Tibial nerve (tissue), 4 donors: ENCODE measurements around the gene SSBP2.

Experiments used
- EP300 ChIP-seq, 2 donors: sonication (generic); formaldehyde crosslinking; IDR thresholded peaks; one replicate each; pipeline ENCODE4 v1.6.1; 2017; ENCODE audit warnings: antibody characterized with exemption in 2 of 2, mild to moderate bottlenecking in 1 of 2
- POLR2A ChIP-seq, 2 donors: fragments of 450-650 bp; IDR thresholded peaks; one replicate each; pipeline ENCODE4 v1.6.1; 2017; ENCODE audit warnings: antibody characterized with exemption in 2 of 2, mild to moderate bottlenecking in 2 of 2, moderate library complexity in 2 of 2
- TF ChIP-seq, protein P1 (sequence below), 5 experiments: fragments of 200-600 bp in 3 of 5; fragments of 450-650 bp in 2 of 5; sonication (generic) in 3 of 5; IDR thresholded peaks; one replicate each; pipeline ENCODE4 v1.5.1; 2016 to 2019; ENCODE audit warnings: antibody characterized with exemption in 5 of 5, mild to moderate bottlenecking in 3 of 5, moderate library complexity in 2 of 5

DNA sequence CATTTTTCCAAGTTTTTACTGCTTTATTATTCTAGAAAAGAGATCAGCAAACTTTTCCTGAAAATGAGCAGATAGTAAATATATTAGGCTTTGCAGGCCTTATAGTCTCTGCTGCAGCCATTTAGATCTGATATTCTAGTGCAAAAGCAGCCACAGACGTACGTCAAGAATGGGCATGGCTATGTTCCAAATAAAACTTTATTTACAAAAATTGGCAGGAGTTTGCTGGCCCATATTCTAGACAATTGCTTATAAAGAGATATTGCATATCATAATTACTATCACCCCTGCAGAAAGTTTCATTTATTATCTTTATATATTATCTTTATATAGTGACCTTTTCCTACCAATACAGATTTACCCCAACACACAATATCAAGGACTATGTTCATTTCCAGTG lies 195.0 kb downstream of the SSBP2 start:
- TF ChIP-seq, protein P1, sequence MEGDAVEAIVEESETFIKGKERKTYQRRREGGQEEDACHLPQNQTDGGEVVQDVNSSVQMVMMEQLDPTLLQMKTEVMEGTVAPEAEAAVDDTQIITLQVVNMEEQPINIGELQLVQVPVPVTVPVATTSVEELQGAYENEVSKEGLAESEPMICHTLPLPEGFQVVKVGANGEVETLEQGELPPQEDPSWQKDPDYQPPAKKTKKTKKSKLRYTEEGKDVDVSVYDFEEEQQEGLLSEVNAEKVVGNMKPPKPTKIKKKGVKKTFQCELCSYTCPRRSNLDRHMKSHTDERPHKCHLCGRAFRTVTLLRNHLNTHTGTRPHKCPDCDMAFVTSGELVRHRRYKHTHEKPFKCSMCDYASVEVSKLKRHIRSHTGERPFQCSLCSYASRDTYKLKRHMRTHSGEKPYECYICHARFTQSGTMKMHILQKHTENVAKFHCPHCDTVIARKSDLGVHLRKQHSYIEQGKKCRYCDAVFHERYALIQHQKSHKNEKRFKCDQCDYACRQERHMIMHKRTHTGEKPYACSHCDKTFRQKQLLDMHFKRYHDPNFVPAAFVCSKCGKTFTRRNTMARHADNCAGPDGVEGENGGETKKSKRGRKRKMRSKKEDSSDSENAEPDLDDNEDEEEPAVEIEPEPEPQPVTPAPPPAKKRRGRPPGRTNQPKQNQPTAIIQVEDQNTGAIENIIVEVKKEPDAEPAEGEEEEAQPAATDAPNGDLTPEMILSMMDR (IDR thresholded peaks at IDR 0.05), result no peak
- TF ChIP-seq POLR2A (IDR thresholded peaks at IDR 0.05) (no peak), EP300 (IDR thresholded peaks at IDR 0.05) (no peak)
